Spleen (tissue), 7 donors: ENCODE results near the gene SKAP2.

Experiments used
- POLR2A ChIP-seq, 3 donors: fragments of 450-650 bp; IDR thresholded peaks; one replicate each; pipeline ENCODE4 v1.5.1; 2017; ENCODE audit warnings: antibody characterized with exemption in 3 of 3, mild to moderate bottlenecking in 1 of 3
- POLR2AphosphoS5 ChIP-seq, 3 donors: sonication (generic); formaldehyde crosslinking; IDR thresholded peaks; one replicate each; pipeline ENCODE4 v1.5.1; 2017; ENCODE audit warnings: antibody characterized with exemption in 3 of 3
- TF ChIP-seq, protein P1 (sequence below), 11 experiments: fragments of 200-600 bp in 7 of 11; fragments of 450-650 bp in 4 of 11; sonication (generic) in 4 of 11; IDR thresholded peaks in 8 of 11; conservative IDR thresholded peaks in 3 of 11; 1 replicate in 7 of 11; 2 replicates in 4 of 11; pipeline versions ENCODE4 v1.4.0 to v1.8.0; 2016 to 2021; ENCODE audit warnings: antibody characterized with exemption in 11 of 11, inconsistent platforms in 4 of 11, mild to moderate bottlenecking in 1 of 11
- donor health status: DM: no; HTN: no; CAD: no; lungs with moderate emphysema.
- donor health status: DM: no; HTN: no; CAD: no.
- donor health status: DM: no; HTN: no; CAD: no.

DNA sequence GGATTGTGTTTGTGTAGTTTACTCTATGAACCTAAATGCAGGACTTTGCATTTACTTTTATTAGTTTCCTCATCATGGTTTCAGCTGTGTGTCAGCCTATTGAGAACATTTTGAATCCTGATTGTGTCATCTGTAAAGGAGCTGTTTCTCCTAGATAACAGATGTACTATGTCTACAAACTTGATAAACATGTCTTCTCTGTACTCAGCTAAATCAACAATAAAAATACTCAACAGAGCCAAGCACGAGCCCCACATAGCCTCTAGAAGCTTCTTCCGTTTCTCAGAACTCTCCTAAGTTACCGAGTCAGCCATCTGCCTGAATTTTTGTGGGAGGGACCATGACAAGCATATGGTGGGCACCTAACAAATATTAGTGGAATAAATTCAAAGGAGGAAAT lies 234.7 kb downstream of the SKAP2 start:
- no peak for TF ChIP-seq POLR2AphosphoS5 (IDR thresholded peaks at IDR 0.05)
- TF ChIP-seq, protein P1, sequence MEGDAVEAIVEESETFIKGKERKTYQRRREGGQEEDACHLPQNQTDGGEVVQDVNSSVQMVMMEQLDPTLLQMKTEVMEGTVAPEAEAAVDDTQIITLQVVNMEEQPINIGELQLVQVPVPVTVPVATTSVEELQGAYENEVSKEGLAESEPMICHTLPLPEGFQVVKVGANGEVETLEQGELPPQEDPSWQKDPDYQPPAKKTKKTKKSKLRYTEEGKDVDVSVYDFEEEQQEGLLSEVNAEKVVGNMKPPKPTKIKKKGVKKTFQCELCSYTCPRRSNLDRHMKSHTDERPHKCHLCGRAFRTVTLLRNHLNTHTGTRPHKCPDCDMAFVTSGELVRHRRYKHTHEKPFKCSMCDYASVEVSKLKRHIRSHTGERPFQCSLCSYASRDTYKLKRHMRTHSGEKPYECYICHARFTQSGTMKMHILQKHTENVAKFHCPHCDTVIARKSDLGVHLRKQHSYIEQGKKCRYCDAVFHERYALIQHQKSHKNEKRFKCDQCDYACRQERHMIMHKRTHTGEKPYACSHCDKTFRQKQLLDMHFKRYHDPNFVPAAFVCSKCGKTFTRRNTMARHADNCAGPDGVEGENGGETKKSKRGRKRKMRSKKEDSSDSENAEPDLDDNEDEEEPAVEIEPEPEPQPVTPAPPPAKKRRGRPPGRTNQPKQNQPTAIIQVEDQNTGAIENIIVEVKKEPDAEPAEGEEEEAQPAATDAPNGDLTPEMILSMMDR (IDR thresholded peaks at IDR 0.05 in 8 of 11, conservative IDR thresholded peaks at IDR 0.05 in 3 of 11) = no peak
- no peak for TF ChIP-seq POLR2A (IDR thresholded peaks at IDR 0.05)
